IPS-15b (cell line): ENCODE data around the gene CDHR4.

Experiments
- H3K27me3 ChIP-seq: one replicate; pipeline ENCODE4 v1.6.1; 2013; ENCODE audit warnings: low read length; ENCODE audit not compliant: control insufficient read depth, insufficient read depth
- H3K36me3 ChIP-seq: one replicate; pipeline ENCODE4 v1.6.1; 2013; ENCODE audit warnings: low read length; ENCODE audit not compliant: control insufficient read depth, insufficient read depth
- H3K4me1 ChIP-seq: one replicate; pipeline ENCODE4 v1.6.1; 2013; ENCODE audit warnings: mild to moderate bottlenecking, low read length; ENCODE audit not compliant: control insufficient read depth, insufficient read depth
- H3K4me3 ChIP-seq: one replicate; pipeline ENCODE4 v1.5.1; 2013; ENCODE audit warnings: low read depth, low read length
- H3K9ac ChIP-seq: one replicate; pipeline ENCODE4 v1.6.1; 2013; ENCODE audit warnings: low read depth, mild to moderate bottlenecking, low read length
- H3K9me3 ChIP-seq: one replicate; pipeline ENCODE4 v1.6.1; 2013; ENCODE audit warnings: mild to moderate bottlenecking, low read length; ENCODE audit not compliant: control insufficient read depth, insufficient read depth

Gene CDHR4

GRCh38 chr3:49747792-49748480, 51.7 kb downstream of the CDHR4 start:
- no peak overlapping the region for H3K4me3 ChIP-seq
- no peaks in the 10 kb centered on the region for H3K9me3 ChIP-seq
- peaks cover 2% of the 10 kb centered on the region for H3K36me3 ChIP-seq
- no peak overlapping the region for H3K9ac ChIP-seq
- no peaks in the 10 kb centered on the region for H3K27me3 ChIP-seq
- H3K4me1 ChIP-seq = no peaks in the 10 kb centered on the region

GRCh38 chr3:49745986-49746385, 53.7 kb downstream of the CDHR4 start:
- no peaks in the 10 kb centered on the region for H3K4me1 ChIP-seq
- H3K4me3 ChIP-seq = no peak overlapping the region
- H3K9ac ChIP-seq = no peak overlapping the region
- no peaks in the 10 kb centered on the region for H3K9me3 ChIP-seq
- peaks cover 2% of the 10 kb centered on the region for H3K36me3 ChIP-seq
- no peaks in the 10 kb centered on the region for H3K27me3 ChIP-seq
